Stimulated activated naive CD8-positive, alpha-beta T cell treated with anti-CD3 and anti-CD28 coated beads, Interleukin-15, Interleukin-2, amounts not matched to agents 100 ng/mL and 50 ng/mL, for 24 hours (primary cell): ENCODE results near the gene RRAS2.
"Not testable (repeated sequence)": the region's sequence is repeated elsewhere in the genome, so short reads cannot be mapped to it uniquely, and the experiment has no call there.

ENCODE experiments used
- H3K27ac Mint-ChIP-seq: one replicate; pipeline ENCODE4 v1.8.0; 2021; ENCODE audit warnings: mild to moderate bottlenecking, mixed read lengths
- H3K27me3 Mint-ChIP-seq: one replicate; pipeline ENCODE4 v1.8.0; 2021; ENCODE audit warnings: mixed read lengths
- H3K36me3 Mint-ChIP-seq: one replicate; pipeline ENCODE4 v1.8.0; 2021; ENCODE audit warnings: low read depth, mixed read lengths
- H3K4me1 Mint-ChIP-seq: one replicate; pipeline ENCODE4 v1.8.0; 2021; ENCODE audit warnings: low read depth, mixed read lengths
- H3K4me3 Mint-ChIP-seq: one replicate; pipeline ENCODE4 v1.8.0; 2021; ENCODE audit warnings: mild to moderate bottlenecking, mixed read lengths
- H3K9me3 Mint-ChIP-seq: one replicate; pipeline ENCODE4 v1.8.0; 2021; ENCODE audit warnings: mixed read lengths

Gene RRAS2

DNA sequence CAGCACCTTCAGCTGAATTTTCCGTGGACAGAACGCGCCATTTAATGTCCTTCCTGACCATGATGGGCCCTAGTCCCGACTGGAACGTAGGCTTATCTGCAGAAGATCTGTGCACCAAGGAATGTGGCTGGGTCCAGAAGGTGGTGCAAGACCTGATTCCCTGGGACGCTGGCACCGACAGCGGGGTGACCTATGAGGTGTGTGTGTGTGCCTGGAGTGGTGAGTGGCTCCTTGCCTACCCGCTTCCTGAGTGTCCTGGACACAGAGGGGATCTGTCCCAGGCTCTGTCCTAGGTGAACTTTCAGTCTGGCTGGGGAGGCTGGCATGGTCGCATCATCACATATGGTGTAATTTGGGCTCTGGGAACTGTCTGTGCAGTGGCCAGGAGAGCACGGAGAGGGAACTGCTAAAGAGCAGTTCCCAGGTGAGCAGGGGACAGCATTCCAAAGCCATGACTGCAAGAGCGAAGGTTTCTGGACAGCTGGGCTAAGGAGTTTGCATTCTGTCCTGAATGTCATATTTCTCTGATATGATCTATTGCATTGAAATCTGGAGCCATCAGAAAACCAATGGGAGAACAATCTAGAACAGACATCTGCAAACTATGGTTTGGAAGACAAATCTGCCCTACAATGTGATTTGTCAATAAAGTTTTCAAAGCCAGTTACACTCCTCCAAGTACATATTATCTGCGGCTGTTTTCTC lies 104.3 kb downstream of the RRAS2 start:
- H3K36me3 Mint-ChIP-seq: no peaks in the 10 kb centered on the region
- H3K4me3 Mint-ChIP-seq: no peak overlapping the region
- H3K9me3 Mint-ChIP-seq: no peaks in the 10 kb centered on the region
- no peaks in the 10 kb centered on the region for H3K4me1 Mint-ChIP-seq
- H3K27ac Mint-ChIP-seq: no peak overlapping the region
- H3K27me3 Mint-ChIP-seq: no peaks in the 10 kb centered on the region

DNA sequence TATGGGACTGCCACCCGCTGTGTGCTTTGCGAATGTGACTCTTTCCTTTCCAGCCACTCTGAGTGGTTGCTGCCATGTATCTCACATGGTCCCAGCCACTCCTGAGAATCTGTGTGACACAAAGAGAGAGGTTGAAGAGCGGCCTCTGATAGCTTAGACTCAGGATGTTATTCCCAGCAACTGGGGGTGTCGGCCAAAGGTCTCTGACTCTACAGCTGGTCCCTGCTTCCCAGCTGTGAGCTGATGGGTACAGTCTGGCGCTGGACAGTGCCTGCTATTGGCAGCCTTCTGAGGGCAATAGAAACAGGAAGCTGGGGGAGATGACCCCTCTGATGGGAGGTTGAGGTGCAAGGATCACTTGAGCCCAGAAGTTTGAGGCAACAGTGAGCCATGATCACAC lies 105.1 kb downstream of the RRAS2 start:
- no peaks in the 10 kb centered on the region for H3K9me3 Mint-ChIP-seq
- H3K27ac Mint-ChIP-seq: no peak overlapping the region
- no peaks in the 10 kb centered on the region for H3K27me3 Mint-ChIP-seq
- no peak overlapping the region for H3K4me3 Mint-ChIP-seq
- H3K4me1 Mint-ChIP-seq: peaks cover 5% of the 10 kb centered on the region
- H3K36me3 Mint-ChIP-seq: no peaks in the 10 kb centered on the region

DNA sequence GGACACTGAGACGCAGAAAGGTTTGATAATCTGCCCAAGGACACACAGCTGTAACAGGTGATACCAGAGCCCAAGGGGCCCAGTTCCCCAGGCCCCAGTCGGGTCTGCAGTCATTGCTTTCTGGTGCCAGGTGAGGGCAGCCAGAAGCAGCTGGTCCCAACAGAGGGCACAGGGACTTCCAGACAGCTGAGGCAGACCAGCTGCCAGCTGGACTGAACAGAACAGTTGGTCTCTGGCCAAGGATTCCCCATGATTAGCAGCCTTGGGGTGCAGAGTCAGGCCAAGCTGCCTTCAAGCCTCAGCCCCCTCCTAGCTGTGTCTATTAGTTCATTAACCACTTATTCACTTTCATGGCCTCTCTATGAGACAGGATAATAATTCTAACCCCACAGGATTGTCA lies 105.6 kb downstream of the RRAS2 start:
- peaks cover 9% of the 10 kb centered on the region for H3K4me1 Mint-ChIP-seq
- no peaks in the 10 kb centered on the region for H3K9me3 Mint-ChIP-seq
- H3K27me3 Mint-ChIP-seq: no peaks in the 10 kb centered on the region
- no peak overlapping the region for H3K27ac Mint-ChIP-seq
- H3K4me3 Mint-ChIP-seq: no peak overlapping the region
- H3K36me3 Mint-ChIP-seq: no peaks in the 10 kb centered on the region

DNA sequence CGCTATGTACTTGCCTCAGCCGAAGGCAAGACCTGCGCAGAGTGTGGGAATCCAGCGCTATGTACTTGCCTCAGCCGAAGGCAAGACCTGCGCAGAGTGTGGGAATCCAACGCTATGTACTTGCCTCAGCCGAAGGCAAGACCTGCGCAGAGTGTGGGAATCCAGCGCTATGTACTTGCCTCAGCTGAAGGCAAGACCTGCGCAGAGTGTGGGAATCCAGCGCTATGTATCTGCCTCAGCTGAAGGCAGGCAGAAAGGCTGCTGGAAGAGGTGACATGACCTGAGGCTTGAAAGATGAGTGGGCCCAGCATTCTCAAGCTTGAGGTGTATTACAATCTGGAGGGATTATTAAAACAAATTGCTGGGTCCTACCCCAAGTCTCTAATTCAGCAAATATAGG lies 106.5 kb downstream of the RRAS2 start:
- not testable (repeated sequence) for H3K27me3 Mint-ChIP-seq, H3K9me3 Mint-ChIP-seq, H3K36me3 Mint-ChIP-seq, H3K4me3 Mint-ChIP-seq, H3K27ac Mint-ChIP-seq
- H3K4me1 Mint-ChIP-seq: peaks cover 17% of the 10 kb centered on the region

DNA sequence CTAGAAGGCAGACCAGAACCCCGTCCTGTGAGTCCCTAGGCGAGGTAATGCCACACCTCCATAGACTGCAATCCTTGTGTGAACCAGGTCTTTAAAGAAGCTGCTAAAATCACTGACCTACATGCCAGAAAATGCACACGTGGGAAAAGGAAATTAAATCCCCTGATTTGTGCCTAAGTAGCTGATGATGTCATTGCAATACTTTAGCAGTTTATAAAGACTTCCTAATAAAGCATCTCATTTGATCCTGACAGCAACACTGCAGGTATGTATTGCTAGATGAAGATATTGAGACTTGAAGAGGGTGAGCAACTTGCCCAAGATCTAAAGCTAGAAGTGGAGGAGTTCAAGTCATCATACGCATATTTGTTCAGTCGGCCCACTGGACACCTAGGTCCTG lies 107.2 kb downstream of the RRAS2 start:
- Mint-ChIP-seq H3K4me1 (peaks cover 17% of the 10 kb centered on the region), H3K4me3 (no peak overlapping the region), H3K27ac (no peak overlapping the region), H3K27me3 (no peaks in the 10 kb centered on the region), H3K9me3 (no peaks in the 10 kb centered on the region), H3K36me3 (no peaks in the 10 kb centered on the region)

DNA sequence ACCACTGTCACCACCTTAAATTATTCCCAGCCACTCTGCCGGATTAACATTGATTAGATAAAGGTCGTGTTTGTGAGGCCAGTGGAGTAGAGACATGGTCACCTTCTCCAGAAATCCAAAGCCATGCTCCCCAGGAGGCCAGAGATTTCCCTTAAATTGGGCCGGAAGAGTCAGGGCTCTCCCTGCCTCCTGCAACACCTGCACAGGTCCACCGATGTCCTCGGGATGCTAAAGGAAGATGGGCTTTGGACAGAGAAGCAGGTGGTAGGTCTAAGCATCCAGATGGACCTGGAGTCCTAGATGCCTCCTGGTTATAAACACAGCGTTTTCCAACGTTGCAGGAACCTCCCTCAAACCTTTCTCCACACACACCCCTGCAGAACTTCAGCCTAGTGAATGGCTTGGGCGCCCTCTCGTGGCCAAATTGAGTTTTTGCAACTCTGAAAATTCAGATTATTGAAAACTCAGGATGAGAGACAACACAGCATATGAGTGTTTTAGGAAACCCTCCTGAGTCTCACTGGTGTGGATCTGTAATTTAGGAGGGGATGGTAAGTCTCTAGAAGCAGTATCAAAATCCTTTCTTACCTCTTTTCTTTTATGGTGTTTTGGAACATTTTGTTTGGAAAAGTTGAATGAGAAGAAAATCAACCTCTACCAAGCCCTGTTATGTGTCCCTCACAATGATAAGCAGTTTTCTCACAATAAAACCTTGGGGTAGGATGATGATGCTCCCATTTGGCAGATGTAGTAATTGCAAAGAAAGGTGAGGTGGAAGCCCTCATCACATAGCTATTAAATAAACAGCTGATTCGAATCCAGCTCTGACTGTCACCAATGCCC lies 109.6 kb downstream of the RRAS2 start:
- Mint-ChIP-seq H3K36me3 (no peaks in the 10 kb centered on the region), H3K4me3 (peak overlapping the region; percentile 11), H3K27me3 (no peaks in the 10 kb centered on the region), H3K9me3 (no peaks in the 10 kb centered on the region), H3K27ac (no peak overlapping the region), H3K4me1 (peaks cover 17% of the 10 kb centered on the region)

DNA sequence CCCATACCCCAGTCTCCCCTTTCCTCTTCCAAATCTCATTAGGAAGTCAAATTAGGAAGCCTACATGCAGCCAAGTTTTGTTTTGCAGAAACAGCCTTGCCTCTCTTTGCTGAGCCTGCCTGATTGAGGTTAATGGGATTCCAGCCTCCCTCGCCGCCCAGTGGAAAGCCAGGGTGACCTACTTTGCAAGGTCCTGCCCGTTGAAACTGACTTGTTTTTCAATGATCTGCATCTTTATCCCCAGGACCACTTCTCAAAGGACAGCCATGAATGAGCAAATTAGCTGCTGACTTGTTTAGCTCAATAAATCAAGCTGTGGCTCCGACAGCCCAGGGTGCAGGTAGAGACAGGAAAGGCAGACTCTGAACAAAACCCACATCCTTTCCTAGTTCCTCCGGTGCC lies 110.4 kb downstream of the RRAS2 start:
- no peaks in the 10 kb centered on the region for H3K27me3 Mint-ChIP-seq
- H3K36me3 Mint-ChIP-seq: no peaks in the 10 kb centered on the region
- H3K9me3 Mint-ChIP-seq: no peaks in the 10 kb centered on the region
- H3K4me3 Mint-ChIP-seq: no peak overlapping the region
- H3K4me1 Mint-ChIP-seq: peaks cover 17% of the 10 kb centered on the region
- no peak overlapping the region for H3K27ac Mint-ChIP-seq

DNA sequence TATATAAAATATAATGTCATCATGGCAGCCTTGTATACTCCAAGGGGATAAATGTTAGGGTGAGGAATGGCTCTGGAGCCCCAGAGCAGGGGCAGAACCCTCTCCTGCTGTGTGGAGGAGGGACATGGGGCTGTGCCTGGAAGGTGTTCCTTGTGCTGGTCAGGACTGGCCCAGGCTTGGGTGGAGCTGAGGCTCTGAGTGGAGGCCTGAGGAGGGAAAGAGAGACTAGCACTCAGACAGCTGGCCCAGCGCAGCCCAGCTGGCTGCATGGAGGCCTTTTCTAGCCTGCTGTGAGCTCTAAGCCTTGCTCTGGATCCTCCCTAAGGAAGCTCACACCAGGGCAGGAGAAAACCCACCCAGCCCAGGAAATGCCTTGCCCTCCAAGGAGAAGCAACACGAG lies 113.5 kb downstream of the RRAS2 start:
- Mint-ChIP-seq H3K4me3 (no peak overlapping the region), H3K27ac (no peak overlapping the region)

DNA sequence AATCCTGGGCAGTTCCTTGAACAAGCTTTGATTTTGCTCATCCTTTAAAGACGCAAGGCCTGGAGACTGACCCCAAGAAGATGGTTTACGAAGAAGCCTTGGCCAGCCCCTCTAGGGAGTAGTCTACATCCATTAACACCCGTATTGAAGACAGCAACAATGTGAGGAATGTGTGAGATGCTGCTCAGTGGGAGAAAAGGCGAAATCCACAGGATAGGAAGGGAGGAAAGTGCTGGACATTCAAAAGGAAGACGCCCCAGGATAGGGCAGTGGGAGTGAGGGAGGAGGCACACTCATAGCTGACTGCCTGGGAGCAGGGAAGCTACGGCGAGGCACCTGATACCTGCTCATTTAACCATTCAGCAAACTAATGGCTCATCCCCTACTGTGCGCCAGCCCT lies 114.1 kb downstream of the RRAS2 start:
- H3K27me3 Mint-ChIP-seq: no peaks in the 10 kb centered on the region
- H3K4me1 Mint-ChIP-seq: peaks cover 17% of the 10 kb centered on the region
- no peak overlapping the region for H3K4me3 Mint-ChIP-seq
- H3K9me3 Mint-ChIP-seq: no peaks in the 10 kb centered on the region
- no peak overlapping the region for H3K27ac Mint-ChIP-seq
- no peaks in the 10 kb centered on the region for H3K36me3 Mint-ChIP-seq

More for the DNA sequence above, 113.5 kb downstream of the RRAS2 start:
- H3K4me1 Mint-ChIP-seq: peaks cover 17% of the 10 kb centered on the region
- H3K36me3 Mint-ChIP-seq: no peaks in the 10 kb centered on the region
- no peaks in the 10 kb centered on the region for H3K27me3 Mint-ChIP-seq
- H3K9me3 Mint-ChIP-seq: no peaks in the 10 kb centered on the region

DNA sequence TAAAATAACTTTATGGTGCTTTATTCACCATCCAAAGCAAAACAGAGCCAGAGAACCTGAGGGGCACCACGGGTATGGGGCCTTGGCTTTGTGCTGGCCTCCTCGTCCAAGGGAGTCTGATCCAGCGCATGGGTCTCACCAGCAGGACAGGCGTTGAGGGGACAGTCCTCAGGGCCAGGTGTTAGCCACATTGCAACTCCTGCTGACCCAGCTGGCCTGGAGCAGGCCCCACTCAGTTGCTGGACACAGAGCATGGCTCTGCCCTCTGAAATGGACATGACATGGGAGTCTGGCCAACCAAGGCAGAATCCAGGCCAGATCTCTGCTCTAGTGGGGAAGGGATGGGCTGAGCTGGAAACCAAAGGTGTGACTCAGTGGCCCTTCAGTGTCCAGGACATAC lies 116.2 kb downstream of the RRAS2 start:
- Mint-ChIP-seq H3K4me3 (no peak overlapping the region), H3K27ac (no peak overlapping the region), H3K9me3 (no peaks in the 10 kb centered on the region), H3K4me1 (peaks cover 7% of the 10 kb centered on the region), H3K27me3 (no peaks in the 10 kb centered on the region), H3K36me3 (no peaks in the 10 kb centered on the region)

DNA sequence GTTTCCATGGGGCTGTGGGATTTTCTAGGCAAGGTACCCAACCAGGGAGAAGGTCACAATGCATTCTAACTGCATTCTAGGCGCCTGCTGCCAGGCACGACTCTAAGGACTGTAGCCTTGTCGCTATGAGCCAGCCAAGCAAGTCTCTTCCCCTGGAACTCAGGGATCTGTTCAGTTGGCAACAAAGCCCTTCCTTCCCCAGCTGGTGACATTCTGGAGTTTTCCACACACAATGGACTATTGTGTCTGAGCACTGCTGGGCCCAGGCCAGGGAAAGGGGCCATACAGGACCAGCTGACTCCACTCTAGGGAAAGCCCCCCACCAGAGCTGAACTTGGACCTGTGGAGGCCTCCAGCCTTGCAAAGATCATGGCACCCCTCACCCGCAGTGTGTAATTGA lies 116.8 kb downstream of the RRAS2 start:
- peaks cover 8% of the 10 kb centered on the region for H3K4me1 Mint-ChIP-seq
- no peaks in the 10 kb centered on the region for H3K36me3 Mint-ChIP-seq
- H3K9me3 Mint-ChIP-seq: no peaks in the 10 kb centered on the region
- H3K27me3 Mint-ChIP-seq: no peaks in the 10 kb centered on the region
- H3K27ac Mint-ChIP-seq: no peak overlapping the region
- no peak overlapping the region for H3K4me3 Mint-ChIP-seq

DNA sequence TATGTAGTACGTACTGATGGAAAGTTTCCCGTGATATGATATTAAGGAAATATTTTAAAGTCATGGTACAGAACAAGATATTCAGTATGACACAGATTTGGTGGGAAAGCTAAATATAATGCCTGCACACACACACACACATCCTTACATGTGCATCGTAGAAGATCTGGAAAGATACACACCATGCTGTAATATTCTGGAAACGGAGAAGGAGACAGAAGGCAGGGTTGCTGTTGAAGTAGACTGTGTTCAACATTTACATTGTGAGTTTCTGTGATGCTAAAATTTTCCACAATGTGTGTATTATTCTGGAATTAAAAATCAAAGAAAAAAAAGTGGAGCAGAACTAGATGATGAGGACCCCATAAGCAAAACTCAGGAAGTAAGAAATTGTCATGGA lies 118.0 kb downstream of the RRAS2 start:
- Mint-ChIP-seq H3K9me3 (no peaks in the 10 kb centered on the region), H3K27ac (no peak overlapping the region), H3K36me3 (no peaks in the 10 kb centered on the region), H3K27me3 (no peaks in the 10 kb centered on the region), H3K4me1 (peaks cover 9% of the 10 kb centered on the region), H3K4me3 (no peak overlapping the region)

DNA sequence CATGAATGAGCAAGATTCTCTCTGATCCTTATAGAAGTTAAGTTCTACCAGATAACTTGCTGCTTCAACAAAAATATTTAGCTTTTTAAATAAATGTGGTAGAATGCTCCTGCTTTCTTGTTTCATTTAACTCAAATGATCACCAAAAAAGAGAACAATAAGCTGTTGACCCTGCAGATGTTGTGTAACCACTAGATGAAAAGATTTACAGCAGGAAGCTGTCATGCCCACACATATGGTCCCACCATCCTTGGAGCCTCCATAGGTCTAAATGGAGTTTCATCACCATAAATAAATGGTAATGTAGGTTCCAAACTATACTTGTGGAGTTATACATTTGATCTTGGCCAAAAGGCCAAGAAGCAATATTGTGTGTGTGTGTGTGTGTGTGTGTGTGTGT lies 118.8 kb downstream of the RRAS2 start:
- peaks cover 9% of the 10 kb centered on the region for H3K4me1 Mint-ChIP-seq
- H3K27me3 Mint-ChIP-seq: no peaks in the 10 kb centered on the region
- no peaks in the 10 kb centered on the region for H3K9me3 Mint-ChIP-seq
- H3K4me3 Mint-ChIP-seq: no peak overlapping the region
- no peaks in the 10 kb centered on the region for H3K36me3 Mint-ChIP-seq
- no peak overlapping the region for H3K27ac Mint-ChIP-seq

DNA sequence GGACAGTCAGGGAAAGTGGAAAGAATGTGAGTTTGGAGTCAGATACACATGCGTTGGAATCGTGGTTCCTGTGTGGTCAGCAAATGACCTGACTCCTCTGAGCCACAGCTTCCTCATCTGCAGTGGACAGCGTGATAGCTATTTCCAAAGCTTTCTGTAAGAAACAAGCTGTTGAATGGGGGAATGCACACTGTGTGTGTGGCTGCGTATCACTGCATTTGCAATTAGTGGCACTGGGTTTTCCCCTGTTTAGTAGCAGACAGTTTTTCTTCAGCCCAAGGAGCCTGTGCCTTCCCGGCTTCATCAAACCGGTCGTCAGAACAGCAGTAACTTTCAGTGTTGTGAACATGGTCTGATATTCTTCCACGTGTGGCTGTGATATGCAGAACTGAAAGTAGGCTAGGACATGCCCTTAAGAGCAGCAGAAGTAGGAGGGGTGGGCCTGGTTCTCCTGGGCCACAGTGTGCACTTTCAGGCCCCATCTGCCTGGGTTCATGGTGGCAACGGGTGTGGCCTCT lies 121.5 kb downstream of the RRAS2 start:
- Mint-ChIP-seq H3K4me1 (peaks cover 9% of the 10 kb centered on the region), H3K36me3 (no peaks in the 10 kb centered on the region), H3K27me3 (no peaks in the 10 kb centered on the region), H3K4me3 (no peak overlapping the region), H3K9me3 (no peaks in the 10 kb centered on the region), H3K27ac (no peak overlapping the region)

DNA sequence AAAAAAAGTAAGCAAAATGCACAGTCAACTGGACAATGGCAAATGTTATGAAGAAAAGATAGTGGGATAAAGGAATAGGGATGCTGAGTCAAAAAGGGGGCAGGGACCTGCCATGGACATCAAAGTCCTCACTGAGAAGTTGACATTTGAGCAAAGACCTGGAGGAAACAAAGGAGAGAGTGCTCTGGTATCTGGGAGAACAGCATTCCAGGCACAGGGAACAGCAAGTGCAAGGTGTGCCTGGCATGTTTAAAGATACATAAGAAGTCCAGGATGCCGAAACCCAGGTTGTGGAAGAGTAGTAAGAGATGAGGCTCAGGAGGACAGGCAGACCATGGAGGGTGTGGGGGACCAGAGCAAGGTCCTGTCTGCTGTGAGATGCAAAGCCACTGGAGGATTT lies 123.3 kb downstream of the RRAS2 start:
- Mint-ChIP-seq H3K27me3 (no peaks in the 10 kb centered on the region), H3K4me3 (no peak overlapping the region), H3K36me3 (no peaks in the 10 kb centered on the region), H3K27ac (no peak overlapping the region), H3K9me3 (no peaks in the 10 kb centered on the region), H3K4me1 (peaks cover 9% of the 10 kb centered on the region)
